C4-2B (cell line): ENCODE data around the gene FRMPD2.

Source experiments
- H3K27ac ChIP-seq: fragments of 450-650 bp; 2 replicates; pipeline ENCODE4 v1.5.1; 2017
- CTCF ChIP-seq: fragments of 450-650 bp; conservative IDR thresholded peaks from 2 replicates; pipeline ENCODE4 v1.5.1; 2017; ENCODE audit warnings: mild to moderate bottlenecking
- ZFX ChIP-seq: fragments of 450-650 bp; IDR thresholded peaks from 2 replicates; pipeline ENCODE4 v1.6.1; 2017

Gene FRMPD2

GRCh38 chr10:48257407-48257961 is 17.0 kb downstream of the FRMPD2 start:
- H3K27ac ChIP-seq = no peak overlapping the region
- TF ChIP-seq ZFX (no peak), CTCF (no peak)

DNA sequence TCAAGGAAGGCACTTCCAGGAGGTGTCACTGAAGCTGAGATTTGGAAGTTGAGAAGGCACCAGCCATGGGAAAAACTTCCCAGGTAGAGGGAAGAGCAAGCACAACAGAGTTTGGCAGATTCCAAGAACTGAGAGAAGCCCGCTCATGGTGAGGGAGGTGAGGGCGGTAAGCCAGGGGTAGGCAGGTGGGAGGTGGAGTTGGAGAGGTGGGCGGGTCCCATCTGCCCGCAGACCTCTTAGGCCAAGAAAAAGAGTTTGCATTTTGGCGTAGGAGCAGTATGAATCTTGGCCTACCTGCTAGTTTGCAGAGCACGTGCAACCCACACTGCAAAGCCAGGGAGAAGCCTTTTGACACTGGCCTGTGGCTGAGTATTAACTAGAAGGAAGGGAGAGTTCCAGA is 18.8 kb downstream of the FRMPD2 start:
- no peak overlapping the region for H3K27ac ChIP-seq
- TF ChIP-seq ZFX (no peak), CTCF (no peak)

GRCh38 chr10:48254750-48255512 is 19.6 kb downstream of the FRMPD2 start:
- TF ChIP-seq CTCF = no peak
- no peak for TF ChIP-seq ZFX
- no peak overlapping the region for H3K27ac ChIP-seq

GRCh38 chr10:48253970-48254657 is 20.4 kb downstream of the FRMPD2 start:
- TF ChIP-seq CTCF (no peak), ZFX (no peak)
- H3K27ac ChIP-seq = no peak overlapping the region

DNA sequence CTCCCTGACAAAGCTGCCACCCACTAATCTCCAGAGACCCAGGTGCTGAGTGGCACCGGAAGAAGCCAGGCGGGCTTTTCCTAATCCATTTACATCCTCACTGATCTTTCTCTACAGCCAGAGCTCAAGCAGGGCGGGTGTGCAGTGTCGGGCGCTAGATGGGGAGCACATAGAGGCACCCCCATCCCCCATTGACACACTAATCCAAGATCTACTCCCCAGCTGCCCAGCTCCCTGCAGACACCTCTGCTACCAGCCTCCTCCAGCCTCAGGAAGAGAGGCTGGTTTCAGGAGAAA is 22.2 kb downstream of the FRMPD2 start:
- TF ChIP-seq CTCF = no peak
- no peak for TF ChIP-seq ZFX
- peak overlapping the region; percentile 82 for H3K27ac ChIP-seq

- TF ChIP-seq CTCF = no peak
- peak; percentile 17; the same call in 1 of the 2 replicates for TF ChIP-seq ZFX
- H3K27ac ChIP-seq = peak overlapping the region; percentile 82
Measured at GRCh38 chr10:48251525-48252353, 22.8 kb downstream of the FRMPD2 start.
